GM19467 (cell line): Measurements from ENCODE around the gene KRAS.

Experiments
- ATAC-seq: cut with Tn5 transposase; IDR thresholded peaks from one replicate; pipeline ENCODE4 v1.9.1; 2021; ENCODE audit warnings: mild to moderate bottlenecking, moderate library complexity; ENCODE audit not compliant: unreplicated experiment

The KRAS gene

DNA sequence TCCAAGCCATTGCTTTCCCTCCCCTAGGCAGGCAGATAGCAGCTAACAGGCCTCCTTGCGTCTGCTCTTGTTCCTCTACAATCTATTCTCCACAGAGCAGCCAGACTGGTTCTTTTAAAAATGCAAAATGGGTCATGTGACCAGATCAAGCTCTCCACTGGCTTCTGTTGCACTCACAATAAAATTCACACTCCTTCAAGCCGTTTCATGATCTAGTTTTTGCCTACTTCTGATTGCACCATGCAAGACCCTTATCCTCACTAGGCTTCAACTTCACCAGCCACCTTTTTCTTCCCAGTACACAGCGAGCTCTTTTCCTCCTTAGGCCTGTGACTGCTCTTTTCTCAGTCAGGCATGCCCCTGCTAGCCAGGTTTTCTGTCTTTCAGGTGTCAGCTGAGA is 6.1 kb upstream of the KRAS start:
- no peak for ATAC-seq

DNA sequence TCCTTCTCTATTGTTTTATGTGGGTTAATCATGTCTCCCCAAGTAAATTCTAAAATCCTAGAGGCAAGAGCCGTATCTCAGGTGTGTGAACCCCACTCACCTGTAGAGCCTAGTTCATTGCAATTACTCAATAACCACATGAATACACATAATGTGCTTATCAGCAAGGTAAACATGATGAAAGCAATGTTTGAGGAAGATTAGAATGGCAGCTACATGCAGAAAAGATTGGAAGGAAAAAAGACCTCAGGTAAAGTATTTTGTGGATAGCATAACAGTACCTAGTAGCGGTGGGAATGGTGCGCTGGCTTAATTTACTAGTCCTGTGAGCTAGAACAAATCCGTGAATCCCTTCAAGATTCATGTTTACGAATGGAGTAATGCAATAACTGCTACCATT is 5.3 kb upstream of the KRAS start:
- no peak for ATAC-seq

DNA sequence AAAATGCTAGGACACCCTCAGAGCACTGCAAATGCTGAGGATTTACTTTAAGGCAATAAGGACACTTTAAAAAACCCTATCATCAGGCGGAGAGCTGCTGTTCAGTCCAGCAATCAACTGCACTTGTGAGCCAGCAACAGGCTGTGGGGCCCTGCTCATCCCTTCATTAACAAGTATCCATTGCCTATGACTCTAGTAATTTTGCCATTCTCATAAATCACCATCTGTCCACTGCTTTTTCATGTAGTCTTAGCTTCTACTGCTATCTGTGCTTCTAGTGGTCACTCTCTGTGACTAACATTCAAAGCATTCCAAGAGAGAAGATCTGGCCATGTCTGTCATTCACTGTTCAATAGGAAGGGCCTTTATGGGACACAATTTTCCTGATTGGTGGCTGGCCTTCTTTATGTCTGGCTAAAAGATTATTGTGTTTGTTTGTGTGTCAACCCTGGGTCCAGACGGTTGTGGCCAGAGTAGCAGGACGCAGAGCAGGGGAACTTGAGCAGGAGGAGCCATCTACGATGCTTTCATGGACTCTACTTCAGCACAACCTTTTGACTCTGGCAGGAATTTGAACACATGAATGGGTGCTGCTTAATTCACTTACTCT is 3.6 kb upstream of the KRAS start:
- ATAC-seq: no peak

DNA sequence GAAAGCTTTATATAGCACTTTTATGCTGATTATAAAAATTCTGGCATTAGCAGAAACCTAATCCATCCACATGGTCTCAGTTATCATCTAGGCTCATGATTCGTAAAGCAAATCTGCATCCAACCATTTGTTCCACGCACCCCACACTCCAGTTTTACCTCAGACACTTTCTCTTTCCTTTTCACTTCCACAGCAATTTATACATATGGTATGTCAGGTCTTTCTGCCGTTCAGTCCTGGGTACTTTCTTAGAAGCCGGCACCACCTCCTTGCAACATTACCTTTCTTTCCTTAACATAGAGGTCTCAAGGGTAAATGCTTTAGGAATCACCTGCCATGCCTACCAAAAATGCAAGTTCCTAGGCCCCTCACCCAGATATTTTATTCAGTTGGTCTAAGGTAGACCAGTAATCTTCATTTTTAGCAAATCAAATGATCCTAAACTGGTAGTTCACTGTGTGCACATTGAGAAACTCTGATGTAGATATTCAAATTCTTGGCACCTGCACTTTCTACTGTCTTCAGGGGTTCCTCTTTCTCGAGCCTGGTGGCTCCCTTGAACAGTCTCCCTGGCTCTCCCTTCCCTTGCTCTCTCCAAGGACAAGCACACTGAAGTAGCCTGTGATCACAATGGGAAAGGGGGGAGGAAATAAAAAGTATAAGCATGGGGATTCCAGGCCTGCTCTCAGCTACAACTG is 2.8 kb upstream of the KRAS start:
- no peak for ATAC-seq

DNA sequence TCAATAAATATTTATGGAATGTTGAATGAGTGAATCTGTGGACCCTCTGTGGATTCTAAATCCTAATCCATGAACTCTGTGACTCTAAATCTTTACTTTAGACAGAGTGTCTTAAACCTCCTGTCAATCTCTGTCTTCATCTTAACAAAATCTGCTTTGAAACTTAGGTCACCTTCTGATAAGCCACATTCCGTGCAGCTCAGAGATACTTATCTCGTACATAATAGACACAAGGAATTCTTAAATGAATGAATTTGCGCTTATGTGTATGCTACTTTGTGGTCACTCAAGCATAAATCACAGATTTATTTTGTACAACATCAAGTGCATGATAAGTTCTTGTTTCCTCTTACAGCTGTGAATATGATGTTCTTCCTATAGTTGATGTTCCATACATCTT is 2.2 kb upstream of the KRAS start:
- no peak for ATAC-seq

DNA sequence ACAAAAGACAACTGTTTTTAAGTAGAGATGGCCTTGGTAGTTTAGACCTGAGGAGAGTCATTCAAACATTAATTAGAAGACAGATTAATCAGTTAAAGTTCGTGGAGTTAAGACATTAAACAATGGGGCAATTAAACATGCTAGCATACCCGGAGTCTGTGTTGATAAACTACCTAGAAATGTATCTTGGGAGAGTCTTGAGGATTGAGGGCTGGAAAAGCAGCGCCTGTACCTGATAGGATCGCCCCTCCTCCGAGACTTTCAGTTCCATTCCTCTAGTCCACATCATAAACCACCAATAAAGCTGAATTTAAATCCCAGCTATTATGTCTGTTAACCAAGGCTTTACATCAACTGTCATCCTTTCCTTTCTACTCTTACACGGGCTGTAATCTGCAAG is 1.0 kb upstream of the KRAS start:
- no peak for ATAC-seq

DNA sequence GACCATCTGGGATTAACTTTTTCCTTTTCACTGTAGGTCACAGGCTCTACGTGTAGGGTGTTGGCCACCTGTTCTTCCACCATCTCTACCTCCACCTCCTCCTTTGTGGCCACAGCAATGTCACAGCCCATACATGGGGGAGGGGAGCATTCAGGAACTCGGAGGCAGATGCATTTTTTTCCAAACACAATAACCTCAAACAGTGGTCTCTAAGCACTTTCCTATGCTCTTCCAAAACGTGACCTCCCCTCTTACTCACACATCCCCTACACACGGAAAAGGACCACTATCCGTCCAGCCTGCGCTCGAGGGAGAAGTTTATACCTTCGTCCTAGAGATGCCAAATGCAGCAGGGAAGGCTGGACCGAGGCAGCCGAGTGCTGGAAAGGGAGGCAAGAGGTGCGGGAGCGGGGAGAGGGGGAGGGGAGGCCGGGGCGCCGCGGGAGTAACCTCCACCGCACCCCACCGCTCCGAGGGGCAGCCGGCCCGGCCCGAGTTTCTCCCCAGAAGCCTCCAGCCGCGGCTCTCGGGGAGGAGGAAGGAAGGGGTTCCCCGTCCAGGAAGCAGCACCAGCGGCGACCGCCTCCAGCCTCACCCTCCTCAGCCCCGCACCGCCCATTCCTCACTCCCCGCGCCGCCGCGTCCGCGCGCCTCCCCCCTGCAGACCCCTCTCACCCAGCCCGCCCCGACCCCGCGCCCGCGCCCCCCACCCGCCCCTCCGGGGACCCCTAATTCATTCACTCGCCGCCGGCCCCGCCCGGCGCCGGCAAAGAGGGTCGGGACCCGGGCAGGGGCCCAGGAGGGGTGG is 594 bp downstream of the KRAS start:
- ATAC-seq: no peak

DNA sequence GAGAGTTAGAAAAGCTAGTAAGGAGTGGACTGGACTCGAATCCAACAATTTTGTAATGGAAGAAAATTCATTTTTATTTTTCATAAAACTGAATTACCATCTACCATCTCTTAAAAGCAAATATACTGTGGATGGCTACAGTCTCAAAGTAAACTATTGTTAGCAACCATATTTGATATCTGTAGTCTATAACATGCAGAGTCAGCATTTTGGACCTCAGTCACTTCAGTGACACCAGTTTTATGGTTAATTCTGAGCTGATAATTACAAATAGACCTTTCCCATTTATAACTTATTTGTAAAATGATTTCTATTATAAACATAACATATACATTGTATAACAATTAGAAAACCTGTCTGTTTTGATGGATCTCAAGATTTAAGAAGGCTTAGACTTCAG is 2.0 kb downstream of the KRAS start:
- ATAC-seq: no peak

DNA sequence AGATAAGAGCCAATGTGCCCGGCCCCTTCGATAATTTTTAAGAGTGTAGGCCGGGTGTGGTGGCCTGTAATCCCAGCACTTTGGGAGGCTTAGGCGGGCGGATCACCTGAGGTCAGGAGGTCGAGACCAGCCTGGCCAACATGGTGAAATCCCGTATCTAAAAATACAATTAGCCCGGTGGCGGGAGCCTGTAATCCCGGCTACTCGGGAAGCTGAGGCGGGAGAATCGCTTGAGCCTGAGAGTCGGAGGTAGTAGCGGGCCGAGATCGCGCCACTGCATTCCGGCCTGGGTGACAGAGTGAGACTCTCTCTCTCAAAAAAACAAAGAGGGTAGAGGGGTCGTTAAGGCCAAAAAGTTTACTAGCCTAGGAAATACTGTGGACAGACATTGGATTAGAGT is 2.6 kb downstream of the KRAS start:
- no peak for ATAC-seq

DNA sequence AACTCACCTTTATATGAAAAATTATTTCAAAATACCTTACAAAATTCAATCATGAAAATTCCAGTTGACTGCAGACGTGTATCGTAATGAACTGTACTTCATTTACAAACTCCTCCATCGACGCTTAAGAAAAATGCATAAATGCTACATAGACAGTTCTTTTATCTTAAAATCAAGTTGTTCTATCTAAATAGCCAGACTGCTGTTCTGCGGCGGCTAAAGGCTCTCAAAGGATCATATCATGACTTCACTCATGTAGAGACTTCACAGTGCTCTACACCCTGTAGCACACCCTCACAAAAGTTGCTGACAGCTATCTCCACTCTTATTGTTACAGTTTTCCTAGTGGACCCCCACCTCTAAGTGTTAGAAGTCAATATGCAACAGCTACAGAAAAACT is 5.2 kb downstream of the KRAS start:
- ATAC-seq: no peak

DNA sequence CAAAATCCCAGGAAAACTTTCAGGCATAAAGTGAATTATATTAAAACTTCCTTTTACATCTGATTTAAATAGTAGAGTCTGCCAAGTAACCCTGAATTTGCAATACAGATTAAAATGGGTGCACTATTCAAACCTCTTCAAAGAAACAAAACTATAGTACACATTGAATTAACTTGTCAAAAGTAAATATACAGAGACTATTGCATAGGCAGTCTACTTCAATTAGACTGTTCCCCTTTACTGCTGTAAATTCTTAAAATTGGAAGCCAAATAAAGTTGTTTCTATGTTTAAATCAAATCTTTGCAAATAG is 7.1 kb downstream of the KRAS start:
- no peak for ATAC-seq

DNA sequence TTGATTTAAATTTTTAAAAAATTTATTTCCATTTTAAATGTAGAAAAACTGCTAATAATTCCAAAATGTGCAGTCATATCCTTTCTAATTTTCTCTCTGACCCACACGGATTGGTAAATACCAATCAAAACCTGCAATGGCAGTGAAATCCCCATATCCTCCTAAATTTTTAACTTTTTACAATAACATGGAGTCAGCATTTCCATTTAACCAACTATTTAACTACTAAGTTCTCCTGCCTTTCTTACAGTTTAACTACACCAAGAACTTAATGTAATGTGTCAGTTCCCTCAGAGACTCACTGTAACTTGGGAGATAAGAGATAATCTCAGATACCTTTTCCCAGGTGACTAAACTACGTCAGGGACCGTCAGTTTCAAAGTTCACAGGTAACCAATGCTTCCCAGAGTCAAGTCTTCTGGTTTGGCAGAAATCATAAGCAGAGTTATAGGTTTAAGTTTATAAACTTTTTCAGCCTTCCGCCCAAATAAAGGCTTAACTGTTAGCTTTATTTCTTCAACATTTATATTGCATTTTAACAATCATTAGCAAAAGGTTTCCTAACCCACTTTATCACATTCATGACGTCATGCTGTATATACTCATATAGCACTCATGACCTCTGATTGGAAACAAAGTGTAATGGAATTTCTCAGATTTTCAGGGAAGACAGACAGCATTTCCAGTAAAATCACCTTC is 7.6 kb downstream of the KRAS start:
- ATAC-seq: no peak

DNA sequence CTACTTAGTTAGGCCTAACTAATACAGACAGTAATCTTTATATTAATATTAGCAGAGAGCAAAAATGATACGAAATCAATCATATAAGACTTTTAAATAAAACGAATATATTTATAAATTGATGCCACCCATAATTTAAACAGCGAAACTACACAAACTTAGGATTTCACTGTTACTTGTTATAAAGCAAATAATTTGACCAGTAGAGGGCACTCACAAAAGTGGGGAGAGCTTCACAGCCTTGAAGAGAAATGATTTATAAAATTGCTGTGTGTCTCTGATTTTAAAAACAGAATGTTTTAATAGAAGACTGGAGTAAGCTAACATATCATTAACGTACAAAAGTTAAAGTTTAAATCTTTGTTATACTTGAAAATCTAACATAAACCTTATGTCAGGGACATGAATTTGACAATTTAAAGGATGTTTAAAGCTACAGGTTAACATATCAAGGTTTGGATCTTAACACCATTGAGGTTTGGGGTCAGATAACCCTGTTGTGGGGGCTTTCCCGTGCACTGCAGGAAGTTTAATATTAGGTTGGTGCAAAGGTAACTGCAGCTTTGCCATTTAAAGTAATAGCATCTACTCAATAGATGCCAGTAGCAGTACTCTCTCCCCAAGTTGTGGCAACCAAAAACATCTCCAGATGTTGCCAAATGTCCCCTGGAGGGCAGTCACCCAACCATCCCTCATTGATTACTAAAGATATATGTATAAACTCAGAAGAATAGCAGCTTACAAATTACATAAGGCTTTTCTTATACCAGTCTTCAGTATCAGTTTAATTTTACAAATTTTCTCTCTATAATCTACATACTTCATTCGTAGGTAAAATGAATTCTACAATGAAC is 9.3 kb downstream of the KRAS start:
- ATAC-seq: peak; percentile 59

DNA sequence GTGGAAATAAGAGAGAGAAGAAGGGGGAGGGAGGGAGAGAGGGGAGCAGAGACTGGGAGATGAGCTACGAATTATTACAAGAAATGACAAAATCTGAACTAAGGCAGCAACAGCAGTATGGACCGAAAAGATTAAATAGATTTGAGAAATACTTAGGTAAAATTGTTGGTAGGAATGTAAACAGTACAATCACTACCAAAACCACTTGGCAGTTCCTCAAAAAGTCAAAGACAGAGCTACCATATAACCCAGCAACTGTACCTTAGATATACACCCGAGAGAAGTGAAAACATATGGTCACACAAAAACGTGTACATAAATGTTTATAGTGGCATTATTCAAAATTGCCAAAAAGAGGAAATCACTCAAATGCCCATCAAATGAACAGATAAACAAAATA is 14.1 kb downstream of the KRAS start:
- ATAC-seq: no peak

DNA sequence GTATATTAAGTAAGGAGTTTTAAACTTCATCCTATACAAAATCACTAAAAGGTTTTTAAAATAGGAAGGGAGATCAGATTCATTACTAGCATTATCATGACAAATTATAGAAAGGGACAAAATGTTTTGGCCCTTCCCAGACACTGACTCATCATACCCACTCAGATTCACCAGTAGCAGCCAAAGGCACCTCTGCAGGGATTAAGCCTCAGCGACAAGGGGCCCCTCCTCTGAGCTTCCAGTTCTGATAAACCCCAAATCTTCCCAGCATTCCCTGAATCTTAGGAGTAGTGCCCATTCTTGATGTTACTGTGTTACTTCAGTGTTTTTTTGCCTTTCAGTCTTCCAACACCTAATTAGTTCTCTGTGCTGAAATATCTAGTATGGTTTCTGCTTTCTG is 14.5 kb downstream of the KRAS start:
- ATAC-seq: no peak

DNA sequence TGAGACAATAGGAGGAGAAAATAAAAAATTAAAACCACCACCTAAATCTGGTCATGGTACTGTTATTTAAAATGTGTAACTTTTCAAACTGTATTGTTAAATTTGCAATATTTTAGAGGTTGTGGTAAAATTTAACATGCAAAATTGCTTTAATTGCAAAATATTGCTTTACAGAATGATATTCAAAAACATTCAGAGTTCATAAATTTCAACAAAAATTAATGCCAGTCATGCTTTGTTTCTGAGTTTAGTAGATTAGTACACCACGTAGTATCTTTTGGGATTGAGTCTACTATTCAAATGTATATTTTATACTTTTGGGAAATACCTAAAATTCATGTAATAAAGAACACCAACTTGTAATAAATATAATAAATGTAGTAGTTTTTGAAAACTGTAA is 37.4 kb downstream of the KRAS start:
- ATAC-seq: no peak

DNA sequence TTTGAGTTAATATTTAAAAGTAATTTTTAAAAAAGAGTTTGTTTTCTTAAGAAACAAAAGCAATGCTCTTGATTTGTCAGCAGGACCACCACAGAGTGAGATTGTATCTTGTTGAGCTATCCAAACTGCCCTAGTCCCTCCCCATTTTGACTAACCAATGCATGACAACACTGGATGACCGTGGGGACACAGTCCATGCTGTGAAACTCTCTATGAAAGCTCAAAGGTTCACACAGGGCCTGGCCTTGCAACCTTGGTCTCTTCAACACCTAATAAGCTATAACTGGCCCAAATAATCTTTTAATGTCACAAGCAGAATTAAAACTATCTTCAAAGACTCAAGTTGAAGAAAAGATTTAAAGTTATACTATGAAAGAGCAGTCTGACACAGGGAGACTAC is 42.2 kb downstream of the KRAS start:
- no peak for ATAC-seq

DNA sequence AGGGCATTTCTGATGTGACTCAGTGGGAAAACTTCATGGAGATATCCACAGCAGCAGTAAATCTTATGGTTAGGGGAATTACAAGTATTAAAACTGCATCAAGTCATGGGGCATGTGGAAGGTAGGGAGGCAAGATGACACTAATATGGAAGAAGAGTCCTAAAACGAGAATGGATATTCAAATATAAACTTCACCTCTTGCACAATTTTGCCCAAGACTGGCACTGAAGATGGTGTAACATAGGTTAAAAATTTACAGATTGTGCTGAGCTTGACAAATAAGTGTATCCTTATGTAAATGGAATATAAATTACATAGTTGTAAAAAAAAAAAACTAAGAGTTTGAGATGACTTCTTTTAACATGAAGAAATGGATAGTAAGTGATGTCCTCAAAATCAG is 42.9 kb downstream of the KRAS start:
- no peak for ATAC-seq

DNA sequence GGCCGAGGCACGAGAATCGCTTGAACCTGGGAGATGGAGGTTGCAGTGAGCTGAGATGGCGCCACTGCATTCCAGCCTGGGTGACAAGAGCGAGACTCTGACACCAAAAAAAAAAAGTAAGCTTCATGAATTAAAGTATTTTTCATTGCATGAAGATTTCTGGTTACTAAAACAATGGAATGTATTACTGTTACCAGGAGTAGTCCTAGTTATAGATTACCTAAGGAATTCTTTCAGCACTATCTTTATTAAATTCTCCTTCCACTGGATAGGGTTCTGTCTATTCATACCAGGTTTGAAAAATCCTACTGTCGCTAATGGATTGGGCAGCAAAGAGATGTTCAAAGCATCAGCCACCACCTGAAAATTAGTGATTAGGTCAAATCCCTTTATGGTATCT is 43.3 kb downstream of the KRAS start:
- no peak for ATAC-seq

DNA sequence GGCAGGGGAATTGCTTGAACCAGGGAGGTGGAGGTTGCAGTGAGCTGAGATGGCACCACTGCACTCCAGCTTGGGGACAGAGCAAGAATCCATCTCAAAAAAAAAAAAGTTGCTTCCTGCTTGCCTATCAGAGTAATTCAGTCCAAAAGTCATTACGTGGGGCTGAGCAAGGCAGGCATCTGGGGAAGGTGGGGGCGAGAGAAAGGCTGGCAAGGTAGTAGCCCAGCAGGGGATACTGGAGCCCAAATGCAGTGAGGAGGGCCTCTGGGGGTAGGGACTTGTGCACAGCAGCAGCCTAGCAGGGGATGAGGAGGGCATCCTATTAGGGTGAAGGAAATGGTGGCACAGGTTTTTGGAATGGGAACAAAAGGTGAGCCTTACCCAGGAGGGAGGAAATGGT is 48.6 kb downstream of the KRAS start:
- ATAC-seq: no peak

DNA sequence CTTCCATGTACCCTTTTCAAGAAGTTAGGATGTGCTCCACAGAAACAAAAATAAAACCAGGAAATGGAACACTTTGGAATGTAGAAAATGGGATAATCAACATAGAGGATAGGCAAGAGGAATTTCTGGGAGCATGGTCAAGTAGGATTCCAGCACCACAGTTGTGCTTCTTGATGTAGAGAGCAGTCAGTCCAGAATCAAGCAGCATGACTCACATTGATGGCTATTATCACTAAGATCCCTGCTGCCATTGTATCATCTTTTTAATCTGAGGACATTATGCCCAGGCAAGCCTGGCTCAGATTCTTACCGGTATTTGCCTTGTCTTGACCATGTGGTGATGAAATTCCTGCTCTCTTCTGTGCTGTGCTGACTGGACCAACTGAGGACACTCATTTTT is 50.0 kb downstream of the KRAS start:
- ATAC-seq: no peak
